ENCODE measurements around the gene TSPAN18.

TSPAN18 gene

GRCh38 chr11:44963948-44964347 is 237.2 kb downstream of the TSPAN18 start:
- Histone ChIP-seq H3K27me3 (replicated peaks; ENCODE audit: insufficient read depth, low read length) (no peaks in the 10 kb centered on the region), H3K4me2 (ENCODE audit: low read depth, low read length) (no peak overlapping the region), H3K79me2 (ENCODE audit: low read length) (no peaks in the 10 kb centered on the region), H3K9ac (ENCODE audit: low read length) (no peak overlapping the region), H3K9me2 (replicated peaks; ENCODE audit: insufficient read depth, low read length) (no peaks in the 10 kb centered on the region), H2AFZ (ENCODE audit: low read length) (no peak overlapping the region), H3K4me1 (ENCODE audit: low read length) (no peaks in the 10 kb centered on the region), H3K27ac (ENCODE audit: low read length) (no peak overlapping the region), H3K36me3 (replicated peaks; ENCODE audit: insufficient read depth, low read length) (no peaks in the 10 kb centered on the region), H3F3A (ENCODE audit: insufficient read depth, low read length) (no peaks in the 10 kb centered on the region), H4K20me1 (ENCODE audit: insufficient read depth, low read length) (no peaks in the 10 kb centered on the region), H3K4me3 (ENCODE audit: low read length) (no peak overlapping the region), H3K9me3 (replicated peaks; ENCODE audit: insufficient read depth, low read length) (no peaks in the 10 kb centered on the region)
- no peak for DNase-seq
- TF ChIP-seq CTCF (IDR thresholded peaks at IDR 0.05; ENCODE audit: low read length) (no peak), EZH2 (optimal IDR thresholded peaks at IDR 0.05; ENCODE audit: low read depth, low read length) (no peak), EZH2phosphoT487 (IDR thresholded peaks at IDR 0.05; ENCODE audit: low read length) (no peak)

- Histone ChIP-seq H3K4me1 (ENCODE audit: low read length) (no peaks in the 10 kb centered on the region), H3K27me3 (replicated peaks; ENCODE audit: insufficient read depth, low read length) (no peaks in the 10 kb centered on the region), H3F3A (ENCODE audit: insufficient read depth, low read length) (no peaks in the 10 kb centered on the region), H3K9me2 (replicated peaks; ENCODE audit: insufficient read depth, low read length) (no peaks in the 10 kb centered on the region), H3K4me2 (ENCODE audit: low read depth, low read length) (no peak overlapping the region), H3K9ac (ENCODE audit: low read length) (no peak overlapping the region), H3K4me3 (ENCODE audit: low read length) (no peak overlapping the region), H4K20me1 (ENCODE audit: insufficient read depth, low read length) (no peaks in the 10 kb centered on the region), H3K9me3 (replicated peaks; ENCODE audit: insufficient read depth, low read length) (no peaks in the 10 kb centered on the region), H2AFZ (ENCODE audit: low read length) (no peak overlapping the region), H3K36me3 (replicated peaks; ENCODE audit: insufficient read depth, low read length) (no peaks in the 10 kb centered on the region), H3K79me2 (ENCODE audit: low read length) (no peaks in the 10 kb centered on the region), H3K27ac (ENCODE audit: low read length) (no peak overlapping the region)
- DNase-seq: no peak
- TF ChIP-seq EZH2phosphoT487 (IDR thresholded peaks at IDR 0.05; ENCODE audit: low read length): no peak
- TF ChIP-seq EZH2 (optimal IDR thresholded peaks at IDR 0.05; ENCODE audit: low read depth, low read length): no peak
- TF ChIP-seq CTCF (IDR thresholded peaks at IDR 0.05; ENCODE audit: low read length): no peak
Measured at GRCh38 chr11:44964526-44965209, 237.9 kb downstream of the TSPAN18 start.

- no peak overlapping the region for H3K4me2 ChIP-seq (ENCODE audit: low read depth, low read length)
- no peak overlapping the region for H3K4me3 ChIP-seq (ENCODE audit: low read length)
- TF ChIP-seq EZH2phosphoT487 (IDR thresholded peaks at IDR 0.05; ENCODE audit: low read length): no peak
- no peak for TF ChIP-seq EZH2 (optimal IDR thresholded peaks at IDR 0.05; ENCODE audit: low read depth, low read length)
- no peak for TF ChIP-seq CTCF (IDR thresholded peaks at IDR 0.05; ENCODE audit: low read length)
- no peaks in the 10 kb centered on the region for H3K27me3 ChIP-seq (replicated peaks; ENCODE audit: insufficient read depth, low read length)
- H4K20me1 ChIP-seq (ENCODE audit: insufficient read depth, low read length): no peaks in the 10 kb centered on the region
- H3K9me3 ChIP-seq (replicated peaks; ENCODE audit: insufficient read depth, low read length): no peaks in the 10 kb centered on the region
- no peaks in the 10 kb centered on the region for H3K36me3 ChIP-seq (replicated peaks; ENCODE audit: insufficient read depth, low read length)
- H3K9ac ChIP-seq (ENCODE audit: low read length): no peak overlapping the region
- H3K27ac ChIP-seq (ENCODE audit: low read length): no peak overlapping the region
- H3K9me2 ChIP-seq (replicated peaks; ENCODE audit: insufficient read depth, low read length): no peaks in the 10 kb centered on the region
- DNase-seq: no peak
- H3K4me1 ChIP-seq (ENCODE audit: low read length): no peaks in the 10 kb centered on the region
- no peak overlapping the region for H2AFZ ChIP-seq (ENCODE audit: low read length)
- no peaks in the 10 kb centered on the region for H3K79me2 ChIP-seq (ENCODE audit: low read length)
- H3F3A ChIP-seq (ENCODE audit: insufficient read depth, low read length): no peaks in the 10 kb centered on the region
Measured at GRCh38 chr11:44966694-44967093, 239.9 kb downstream of the TSPAN18 start.
